ENCODE measurements around the gene LFNG. TPM values are rescaled to one million over a fixed set of nuclear protein-coding genes. Genes with fewer than 3 reads are reported as not detected.

LFNG gene
- total RNA-seq, result 67.5 and 97.7 TPM in 2 replicates

GRCh38 chr7:2519119-2519930 is at the start of gene LFNG:
TSS of gene LFNG (plus strand) at chr7:2519774. CDS start at chr7:2519862, 88 bp downstream.

GRCh38 chr7:2476298-2476697 is 43.3 kb upstream of the LFNG start, which contains the start of gene GRIFIN:
TSS of gene GRIFIN (minus strand) at chr7:2476398. CDS start at chr7:2476383, 15 bp downstream.

GRCh38 chr7:2555121-2556052 is 35.8 kb downstream of the LFNG start, which contains the start of gene BRAT1:
TSS of gene BRAT1 (minus strand) at chr7:2555524. CDS start at chr7:2554431, 1,093 bp downstream.

GRCh38 chr7:2558629-2559282 is 39.2 kb downstream of the LFNG start, which contains the start of gene IQCE:
TSS of gene IQCE (plus strand) at chr7:2558979. CDS start at chr7:2559182, 203 bp downstream.

Other genes starting within 250 kb of the LFNG start
- gene SNX8, start 205.3 kb upstream of the LFNG start, total RNA-seq, result 28.7 and 31.8 TPM in 2 replicates
- gene EIF3B, start 164.9 kb upstream of the LFNG start, total RNA-seq, result 107 and 154 TPM in 2 replicates
- 9.9 and 19.4 TPM in 2 replicates for gene CHST12, start 116.2 kb upstream of the LFNG start, total RNA-seq
- gene GRIFIN, start 43.4 kb upstream of the LFNG start, total RNA-seq, result not detected in 2 replicates
- 54.3 and 61.1 TPM in 2 replicates for gene BRAT1, start 35.8 kb downstream of the LFNG start, total RNA-seq
- gene IQCE, start 39.2 kb downstream of the LFNG start, total RNA-seq, result 8.0 and 15.0 TPM in 2 replicates
- 156 and 181 TPM in 2 replicates for gene TTYH3, start 112.2 kb downstream of the LFNG start, total RNA-seq
- gene AMZ1, start 168.4 kb downstream of the LFNG start, total RNA-seq, result 1.3 and 2.7 TPM in 2 replicates